ENCODE results near the gene MRFAP1.

The MRFAP1 gene

DNA sequence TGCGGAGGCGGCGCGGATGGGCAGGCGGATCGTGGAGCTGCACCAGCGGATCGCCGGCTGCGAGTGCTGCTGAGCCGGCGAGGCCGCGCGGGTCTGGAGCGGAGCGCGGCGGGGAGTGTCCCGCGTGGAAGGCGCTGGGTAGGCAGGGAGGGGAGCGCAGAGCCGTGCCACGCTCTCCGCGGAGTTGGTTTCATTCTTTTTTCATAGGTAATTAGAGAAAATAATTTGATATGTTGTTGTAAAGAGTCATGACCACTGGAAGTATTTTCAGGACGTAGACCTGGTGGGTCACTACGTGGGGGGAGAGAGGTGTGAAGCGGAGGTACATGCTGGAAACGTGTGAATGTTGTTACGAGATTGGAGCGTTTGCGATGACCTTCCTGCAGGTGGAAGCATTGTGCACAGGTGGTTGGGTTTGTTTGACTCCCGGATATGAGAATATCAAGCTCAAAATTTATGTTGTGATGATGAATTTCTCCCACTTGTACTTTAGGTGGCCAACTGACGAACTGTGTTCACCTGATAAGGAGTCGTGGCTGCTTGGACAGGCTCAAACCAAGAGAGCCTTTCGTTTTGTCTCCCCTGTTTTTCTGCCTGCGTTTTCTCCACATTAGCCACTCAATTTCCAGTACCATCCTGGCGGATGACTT, 34.1 kb downstream of the MRFAP1 start:
- TF ChIP-seq, protein P1, sequence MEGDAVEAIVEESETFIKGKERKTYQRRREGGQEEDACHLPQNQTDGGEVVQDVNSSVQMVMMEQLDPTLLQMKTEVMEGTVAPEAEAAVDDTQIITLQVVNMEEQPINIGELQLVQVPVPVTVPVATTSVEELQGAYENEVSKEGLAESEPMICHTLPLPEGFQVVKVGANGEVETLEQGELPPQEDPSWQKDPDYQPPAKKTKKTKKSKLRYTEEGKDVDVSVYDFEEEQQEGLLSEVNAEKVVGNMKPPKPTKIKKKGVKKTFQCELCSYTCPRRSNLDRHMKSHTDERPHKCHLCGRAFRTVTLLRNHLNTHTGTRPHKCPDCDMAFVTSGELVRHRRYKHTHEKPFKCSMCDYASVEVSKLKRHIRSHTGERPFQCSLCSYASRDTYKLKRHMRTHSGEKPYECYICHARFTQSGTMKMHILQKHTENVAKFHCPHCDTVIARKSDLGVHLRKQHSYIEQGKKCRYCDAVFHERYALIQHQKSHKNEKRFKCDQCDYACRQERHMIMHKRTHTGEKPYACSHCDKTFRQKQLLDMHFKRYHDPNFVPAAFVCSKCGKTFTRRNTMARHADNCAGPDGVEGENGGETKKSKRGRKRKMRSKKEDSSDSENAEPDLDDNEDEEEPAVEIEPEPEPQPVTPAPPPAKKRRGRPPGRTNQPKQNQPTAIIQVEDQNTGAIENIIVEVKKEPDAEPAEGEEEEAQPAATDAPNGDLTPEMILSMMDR (IDR thresholded peaks at IDR 0.05; ENCODE audit: insufficient read depth, low read length, missing control alignments) = peak; percentile 8
- POLR2A ChIA-PET = interaction anchor here (1.5 to 1.8 kb wide), 5 partner anchors 10 to 42 kb away, joined by 3 to 9 read pairs (median 7); partner anchors contain the start of genes BLOC1S4 and MRFAP1
- no peak for DNase-seq (ENCODE audit: low read depth, low spot score)
- H3K4me3 ChIP-seq (ENCODE audit: low read depth, low read length) = peak overlapping the region; percentile 73
- CTCF ChIA-PET = interaction anchor here (0.7 to 2.5 kb wide), 7 partner anchors 9 to 199 kb away, joined by 3 to 8 read pairs (median 4); partner anchors contain the start of gene MRFAP1L1

DNA sequence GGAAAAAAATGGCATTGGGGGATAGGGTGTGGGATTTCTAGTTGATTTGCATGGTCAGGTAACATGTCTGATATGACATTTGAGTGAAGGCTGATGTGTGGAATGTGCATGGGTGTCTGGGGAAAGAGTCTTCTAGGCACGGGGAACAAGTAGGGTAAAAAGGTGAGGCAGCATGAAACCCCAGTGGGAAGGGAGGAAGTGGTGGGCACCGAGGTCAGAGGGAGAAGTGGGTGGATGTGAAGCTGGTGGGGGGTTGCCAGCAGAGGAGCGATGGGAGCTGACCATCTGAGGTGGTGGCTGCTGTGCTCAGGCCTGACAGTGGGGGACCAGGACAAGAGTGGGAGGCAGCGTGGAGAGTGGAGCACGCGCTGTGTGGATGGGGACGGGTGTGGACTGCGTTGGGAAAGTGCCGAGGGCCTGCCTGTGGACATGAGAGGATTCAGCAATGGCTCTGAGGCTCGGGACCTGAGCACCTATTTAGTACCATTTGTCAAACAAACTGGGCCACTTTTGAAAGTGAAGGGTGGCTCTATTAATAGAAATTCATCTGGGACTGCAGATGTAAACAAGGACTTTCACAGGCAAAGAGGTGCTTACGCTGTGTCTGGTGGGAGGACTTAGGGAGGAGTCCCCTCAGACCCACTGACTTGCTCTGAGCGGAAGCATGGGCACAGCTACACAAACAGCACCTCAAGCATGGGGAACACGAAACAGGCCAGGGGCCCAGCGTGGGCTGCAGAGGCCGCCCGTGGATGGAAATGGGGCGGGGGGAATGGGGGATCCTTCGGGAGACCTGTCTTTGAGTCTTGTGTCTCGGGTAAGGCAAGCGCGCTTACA, 36.5 kb downstream of the MRFAP1 start:
- TF ChIP-seq, protein P1 (IDR thresholded peaks at IDR 0.05; ENCODE audit: insufficient read depth, low read length, missing control alignments) = no peak
- ChIA-PET CTCF (interaction anchor here (2.0 to 2.5 kb wide), 2 partner anchors 7 to 14 kb away, joined by 6 to 8 read pairs; no protein-coding TSS in a partner anchor), POLR2A (no interaction called here)
- no peak for DNase-seq (ENCODE audit: low read depth, low spot score)
- no peak overlapping the region for H3K4me3 ChIP-seq (ENCODE audit: low read depth, low read length)

DNA sequence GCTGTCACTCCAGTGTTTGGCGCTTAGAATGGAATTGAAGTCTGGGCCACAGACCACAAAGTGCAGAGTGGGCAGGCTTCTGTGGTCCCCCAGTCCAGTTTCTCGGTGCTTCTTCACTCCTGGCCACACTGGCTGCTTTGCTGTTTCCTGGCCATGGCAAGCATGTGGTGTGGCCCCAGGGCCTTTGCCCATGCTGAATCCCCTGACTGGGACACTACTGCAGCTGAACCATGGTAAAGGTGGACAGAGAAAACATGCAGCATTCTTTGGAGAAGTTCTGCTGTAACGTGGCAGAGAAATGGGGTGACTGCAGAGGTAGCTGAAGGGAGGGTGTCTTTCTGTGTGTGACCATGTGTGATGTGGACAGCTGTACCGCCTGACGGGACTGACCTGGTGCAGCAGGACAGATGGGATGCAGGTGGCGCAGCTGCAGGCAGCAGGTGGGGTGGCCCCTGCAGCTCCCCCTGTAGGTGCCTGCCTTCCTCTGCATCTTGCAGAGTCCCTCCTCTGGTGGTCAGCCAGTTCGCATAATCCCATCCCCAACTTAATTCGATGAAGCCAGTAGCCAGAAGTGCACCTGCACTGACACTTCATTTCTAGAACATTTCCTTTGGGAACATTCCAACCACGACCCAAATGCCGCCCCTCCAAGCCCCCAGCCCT, 40.0 kb downstream of the MRFAP1 start:
- TF ChIP-seq, protein P1 (IDR thresholded peaks at IDR 0.05; ENCODE audit: insufficient read depth, low read length, missing control alignments) = peak; percentile 10
- DNase-seq (ENCODE audit: low read depth, low spot score) = no peak
- CTCF ChIA-PET = interaction anchor here (0.6 to 1.3 kb wide), 2 partner anchors 12 to 193 kb away, joined by 3 to 5 read pairs; no protein-coding TSS in a partner anchor
- POLR2A ChIA-PET = no interaction called here
- H3K4me3 ChIP-seq (ENCODE audit: low read depth, low read length) = no peak overlapping the region

DNA sequence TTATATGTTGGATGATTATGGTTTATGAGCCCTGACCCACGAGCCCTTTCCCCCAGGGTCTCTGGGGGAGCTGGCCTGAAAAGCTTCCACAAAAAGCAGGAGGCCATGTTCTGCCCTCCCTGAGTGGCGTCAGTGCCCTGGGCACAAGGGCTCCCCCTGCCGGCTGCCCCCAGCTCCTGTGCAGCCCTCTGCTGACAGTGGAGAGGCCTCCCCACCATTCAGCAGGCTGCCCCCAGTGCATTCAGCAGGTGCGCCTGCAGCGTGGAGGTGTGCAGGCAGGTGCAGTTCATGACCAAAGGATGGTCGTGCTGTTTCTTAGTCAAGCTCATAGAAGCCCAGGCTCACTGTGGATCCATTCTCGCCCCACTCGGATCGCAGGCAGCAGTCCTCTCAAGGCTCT, 40.7 kb downstream of the MRFAP1 start:
- ChIA-PET CTCF (interaction anchor here (1.3 kb wide), 1 partner anchor 192 kb away, joined by 5 read pairs; no protein-coding TSS in a partner anchor), POLR2A (no interaction called here)
- TF ChIP-seq, protein P1 (IDR thresholded peaks at IDR 0.05; ENCODE audit: insufficient read depth, low read length, missing control alignments) = no peak
- no peak overlapping the region for H3K4me3 ChIP-seq (ENCODE audit: low read depth, low read length)
- DNase-seq (ENCODE audit: low read depth, low spot score) = no peak

DNA sequence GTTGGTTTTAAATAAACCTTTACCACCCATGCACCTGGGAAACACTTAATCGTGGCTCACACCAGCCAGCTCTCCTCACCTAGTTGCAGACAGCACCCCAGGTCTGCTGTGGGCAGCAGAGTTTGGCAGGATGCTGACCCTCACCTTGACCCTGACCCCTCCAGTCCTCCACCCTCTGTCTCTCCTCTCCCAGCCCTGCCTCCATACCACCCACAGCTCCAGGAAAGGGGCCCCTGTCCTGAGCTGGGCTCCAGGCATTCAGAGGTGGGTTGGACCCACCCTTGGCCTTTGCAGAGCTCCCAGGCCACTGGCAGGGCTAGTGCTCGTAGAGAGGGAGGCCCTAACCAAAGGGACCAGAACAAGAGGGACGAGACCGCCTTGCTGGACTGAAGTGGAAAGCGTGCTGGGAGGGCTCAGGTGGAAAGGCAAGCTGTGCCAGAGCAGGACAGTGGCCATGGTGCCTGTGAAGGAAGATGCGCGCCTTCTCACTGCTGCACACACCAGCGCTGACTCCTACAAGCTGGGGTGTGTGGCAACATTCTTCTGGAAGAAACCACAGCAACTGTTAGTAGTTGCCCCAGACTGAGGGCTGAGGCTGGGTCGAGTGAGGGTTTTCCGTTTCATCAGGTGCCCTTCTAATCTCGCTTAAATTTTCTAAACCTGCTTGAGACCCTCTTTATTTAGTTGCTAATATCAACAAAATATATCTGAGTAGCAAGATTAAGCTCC, 42.5 kb downstream of the MRFAP1 start:
- TF ChIP-seq, protein P1 (IDR thresholded peaks at IDR 0.05; ENCODE audit: insufficient read depth, low read length, missing control alignments) = no peak

More for the DNA sequence above, 42.5 kb downstream of the MRFAP1 start:
- ChIA-PET POLR2A (no interaction called here), CTCF (interaction anchor here (1.4 to 2.4 kb wide), 2 partner anchors 8 to 388 kb away, joined by 3 to 8 read pairs; no protein-coding TSS in a partner anchor)
- no peak for DNase-seq (ENCODE audit: low read depth, low spot score)
- no peak overlapping the region for H3K4me3 ChIP-seq (ENCODE audit: low read depth, low read length)

All from AG04449 (cell line).